ENCODE data around the gene OR10AD1.
"Not testable (repeated sequence)": the region's sequence is repeated elsewhere in the genome, so short reads cannot be mapped to it uniquely, and the experiment has no call there.

The OR10AD1 gene

GRCh38 chr12:48157889-48158370 is 45.2 kb downstream of the OR10AD1 start:
- peak; percentile 38 for DNase-seq

- DNase-seq, result peak; percentile 99
Measured at GRCh38 chr12:48157018-48157888, 45.8 kb downstream of the OR10AD1 start, which contains the start of gene ASB8. Gene ASB8 (minus strand): TSS chr12:48157515. CDS start chr12:48153496, 4,019 bp downstream.

- no peak for DNase-seq
Measured at GRCh38 chr12:48156652-48157017, 46.5 kb downstream of the OR10AD1 start.

GRCh38 chr12:48155786-48156185 is 47.3 kb downstream of the OR10AD1 start:
- DNase-seq, result not testable (repeated sequence)

Data from stimulated activated CD8-positive, alpha-beta memory T cell treated with anti-CD3 and anti-CD28 coated beads, Interleukin-4, amount 100 ng/mL, for 48 hours (primary cell).